SIG-M5 treated with dmso at 0.1 percent for 504 hours (cell line): ENCODE data around the gene GMDS.

Experiments
- DNase-seq: peaks from one replicate; lab custom pipeline; 2025; ENCODE audit not compliant: unreplicated experiment; lab: John Stamatoyannopoulos, UW

GMDS gene

GRCh38 chr6:1584996-1585668 is 660.3 kb downstream of the GMDS start:
- DNase-seq = no peak

GRCh38 chr6:1584146-1584545 is 661.3 kb downstream of the GMDS start:
- no peak for DNase-seq

- no peak for DNase-seq
Measured at GRCh38 chr6:1581120-1581991, 664.0 kb downstream of the GMDS start.

- DNase-seq = no peak
Measured at GRCh38 chr6:1580585-1580984, 664.8 kb downstream of the GMDS start.

GRCh38 chr6:1580109-1580508 is 665.3 kb downstream of the GMDS start:
- no peak for DNase-seq

- DNase-seq = no peak
Measured at GRCh38 chr6:1579096-1579495, 666.3 kb downstream of the GMDS start.

GRCh38 chr6:1577896-1578745 is 667.3 kb downstream of the GMDS start:
- no peak for DNase-seq

GRCh38 chr6:1577146-1577680 is 668.2 kb downstream of the GMDS start:
- no peak for DNase-seq

GRCh38 chr6:1576711-1577110 is 668.7 kb downstream of the GMDS start:
- DNase-seq = no peak

GRCh38 chr6:1576166-1576565 is 669.2 kb downstream of the GMDS start:
- no peak for DNase-seq

- no peak for DNase-seq
Measured at GRCh38 chr6:1575210-1576041, 670.0 kb downstream of the GMDS start.

GRCh38 chr6:1574890-1575209 is 670.6 kb downstream of the GMDS start:
- DNase-seq = no peak

GRCh38 chr6:1574083-1574761 is 671.2 kb downstream of the GMDS start:
- DNase-seq = no peak
